Stimulated activated CD4-positive, alpha-beta T cell treated with anti-CD3 and anti-CD28 coated beads, Interleukin-1b, Interleukin-23, amount 100 ng/mL, for 24 hours (primary cell): ENCODE measurements around the gene STIM1.

Experiments
- DNase-seq, 4 experiments: peaks; one replicate each; pipeline ENCODE4 v3.0.0-alpha.2; 2020; ENCODE audit warnings: low read depth in 4 of 4, low spot score in 1 of 4

STIM1 gene

DNA sequence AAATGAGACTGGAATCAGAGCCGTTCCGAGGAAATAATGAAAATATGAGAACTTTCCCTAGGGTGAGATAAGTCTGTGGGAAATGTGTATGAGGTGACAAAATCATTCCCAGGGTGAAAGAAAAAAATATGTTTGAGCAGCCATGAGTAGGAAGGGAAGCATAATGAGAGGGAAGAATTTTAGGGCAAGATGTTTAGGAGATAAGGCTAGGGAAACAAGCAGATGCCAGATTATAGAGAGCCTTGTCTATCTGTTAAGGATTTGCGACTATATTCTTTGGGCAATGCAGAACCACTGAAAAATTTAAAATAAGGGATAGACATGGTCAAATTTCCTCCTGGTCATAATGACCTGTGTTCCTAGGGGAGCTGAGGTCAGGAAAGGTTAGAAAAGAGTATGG lies 54.4 kb downstream of the STIM1 start:
- DNase-seq, result no peak

DNA sequence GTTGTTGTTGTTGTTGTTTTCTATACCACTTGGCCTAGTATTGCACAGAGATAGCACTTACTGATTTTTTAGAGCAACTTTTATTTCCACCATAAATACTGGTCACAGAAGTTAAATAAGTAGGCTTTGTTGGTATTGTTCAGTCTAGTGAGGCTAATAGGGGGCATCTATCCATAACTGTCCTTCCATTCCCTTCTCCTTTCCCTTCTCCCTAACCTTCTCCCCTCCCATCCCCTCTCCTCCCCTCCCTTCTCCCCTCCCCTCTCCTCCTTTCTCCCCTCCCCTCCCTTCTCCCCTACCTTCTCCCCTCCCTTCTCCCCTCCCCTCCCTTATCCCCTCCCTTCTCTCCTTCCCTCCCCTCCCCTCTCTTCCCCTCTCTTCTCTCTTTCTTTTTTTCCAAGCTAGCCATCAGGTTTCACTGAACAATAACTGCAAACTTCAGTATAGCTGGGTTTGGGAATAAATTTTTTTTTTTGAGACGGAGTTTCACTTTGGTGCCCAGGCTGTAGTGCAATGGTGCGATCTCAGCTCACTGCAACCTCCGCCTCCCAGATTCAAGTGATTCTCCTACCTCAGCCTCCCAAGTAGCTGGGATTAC lies 56.5 kb downstream of the STIM1 start:
- DNase-seq, result no peak

DNA sequence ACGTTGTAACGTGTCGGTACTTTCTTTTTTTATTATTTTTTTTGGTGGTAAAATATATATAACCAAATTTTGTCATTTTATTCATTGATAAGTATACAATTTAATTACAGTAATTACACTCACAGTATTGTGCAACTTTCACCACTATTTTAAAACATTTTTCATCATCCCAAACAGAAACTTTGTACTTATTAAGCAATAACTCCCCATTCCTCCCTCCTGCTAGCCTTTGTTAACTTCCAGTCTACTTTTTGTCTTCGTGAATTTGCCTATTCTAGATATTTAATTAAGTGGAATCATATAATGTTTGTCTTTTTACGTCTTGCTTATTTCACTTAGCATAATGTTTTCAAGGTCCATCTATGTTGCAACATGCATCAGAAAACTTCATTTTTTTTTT lies 58.5 kb downstream of the STIM1 start:
- no peak for DNase-seq

DNA sequence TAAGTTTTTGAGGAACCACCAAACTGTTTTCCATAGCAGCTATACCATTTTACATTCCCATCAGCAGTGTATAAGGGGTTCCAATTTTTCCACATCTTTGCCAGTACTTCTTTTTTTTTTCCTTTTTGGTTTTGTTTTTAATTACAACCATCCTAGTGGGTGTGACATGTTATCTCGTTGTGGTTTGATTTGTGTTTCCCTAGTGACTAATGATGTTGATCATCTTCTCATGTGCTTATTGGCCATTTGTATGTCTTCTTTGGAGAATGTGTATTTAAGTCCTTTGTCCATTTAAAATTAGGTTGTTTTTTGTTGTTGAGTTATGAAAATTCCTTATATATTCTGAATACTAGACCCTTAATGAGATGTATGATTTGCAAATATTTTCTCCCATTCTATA lies 59.3 kb downstream of the STIM1 start:
- DNase-seq, result no peak

DNA sequence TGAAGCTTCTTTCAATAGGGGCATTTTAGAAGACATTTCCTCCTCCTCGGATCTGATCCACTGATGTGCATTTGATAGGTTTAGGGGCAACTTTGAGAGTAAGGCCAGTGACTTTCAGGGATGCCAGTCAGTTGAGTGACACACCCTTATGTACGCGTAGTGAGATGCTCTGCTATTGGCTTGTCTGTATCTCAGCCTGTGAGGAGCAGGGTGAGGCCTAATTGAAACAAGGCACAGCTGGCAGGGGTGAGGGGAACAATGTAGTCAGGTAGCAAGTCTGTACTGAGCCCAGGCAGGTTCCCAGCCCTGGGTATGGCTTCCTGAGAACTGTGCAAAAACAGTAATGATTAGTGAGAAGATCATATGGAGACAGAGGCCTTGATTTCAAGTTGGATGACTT lies 61.5 kb downstream of the STIM1 start:
- peak in 2 of 4 experiments; percentile 6 to 16 for DNase-seq

DNA sequence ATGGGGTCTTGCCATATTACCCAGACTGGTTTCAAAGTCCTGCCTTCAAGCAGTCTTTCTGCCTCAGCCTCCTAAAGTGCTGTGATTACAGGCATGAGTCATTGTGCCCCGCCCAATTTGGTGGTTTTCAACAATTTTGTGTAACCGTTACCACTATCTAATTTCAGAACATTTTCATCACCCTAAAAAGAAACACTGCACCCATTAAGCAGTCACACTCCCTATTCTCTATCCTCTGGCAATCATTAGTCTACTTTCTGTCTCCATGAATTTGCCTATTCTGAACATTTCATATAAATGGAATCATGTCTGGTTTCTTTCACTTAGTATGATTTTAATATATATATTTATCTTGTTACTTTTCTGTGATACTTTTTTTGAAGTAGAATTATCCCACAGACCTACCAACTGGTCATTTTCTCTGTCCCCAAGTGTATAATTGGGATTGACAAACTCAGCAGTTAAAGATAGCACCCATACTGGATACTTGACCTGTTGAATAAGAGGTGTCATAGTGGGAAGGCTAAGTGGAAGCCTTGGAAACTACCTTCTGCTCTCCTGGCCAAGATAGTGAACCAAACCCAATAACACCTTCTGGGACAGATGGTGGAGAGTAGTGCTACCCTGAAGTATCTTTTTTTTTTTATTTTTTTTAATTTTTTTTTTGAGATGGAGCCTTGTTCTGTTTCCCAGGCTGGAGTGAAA lies 64.8 kb downstream of the STIM1 start:
- peak; percentile 27 to 61 (median 44) for DNase-seq

DNA sequence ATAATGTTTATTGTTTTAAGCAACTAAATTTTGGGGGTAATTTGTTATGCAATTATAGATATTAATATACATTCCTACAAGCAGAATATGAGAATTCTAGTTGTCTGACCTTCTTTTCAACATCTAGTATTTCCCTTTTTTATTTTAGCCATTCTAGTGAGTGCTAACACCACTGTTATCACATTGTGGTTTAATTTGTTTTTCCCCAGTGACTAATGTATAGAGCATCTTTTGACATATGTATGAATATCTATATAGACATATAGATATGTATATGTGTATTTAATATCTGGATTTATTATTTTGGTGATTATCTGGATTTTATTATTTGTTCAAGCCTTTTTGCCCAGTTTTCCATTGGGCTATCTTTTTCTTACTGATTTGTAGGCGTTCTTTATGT lies 66.6 kb downstream of the STIM1 start:
- no peak for DNase-seq

DNA sequence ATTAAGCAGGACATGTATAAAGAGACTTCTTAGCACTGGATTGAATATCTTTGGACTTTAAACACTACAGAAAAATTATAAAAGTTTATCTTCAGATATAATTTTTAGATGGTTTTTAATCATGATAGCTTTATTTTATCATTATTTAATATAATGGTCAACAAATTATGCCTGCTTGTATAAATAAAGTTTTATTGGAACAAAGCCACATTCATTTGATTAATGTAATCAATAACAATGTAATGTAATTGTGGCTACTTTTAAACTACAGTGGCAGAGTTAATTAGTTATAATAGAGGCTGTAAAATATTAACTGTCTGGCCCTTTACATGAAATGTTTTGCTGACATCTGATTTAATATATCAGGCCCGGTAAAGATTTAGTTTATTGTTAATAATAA lies 70.0 kb downstream of the STIM1 start:
- DNase-seq, result no peak

DNA sequence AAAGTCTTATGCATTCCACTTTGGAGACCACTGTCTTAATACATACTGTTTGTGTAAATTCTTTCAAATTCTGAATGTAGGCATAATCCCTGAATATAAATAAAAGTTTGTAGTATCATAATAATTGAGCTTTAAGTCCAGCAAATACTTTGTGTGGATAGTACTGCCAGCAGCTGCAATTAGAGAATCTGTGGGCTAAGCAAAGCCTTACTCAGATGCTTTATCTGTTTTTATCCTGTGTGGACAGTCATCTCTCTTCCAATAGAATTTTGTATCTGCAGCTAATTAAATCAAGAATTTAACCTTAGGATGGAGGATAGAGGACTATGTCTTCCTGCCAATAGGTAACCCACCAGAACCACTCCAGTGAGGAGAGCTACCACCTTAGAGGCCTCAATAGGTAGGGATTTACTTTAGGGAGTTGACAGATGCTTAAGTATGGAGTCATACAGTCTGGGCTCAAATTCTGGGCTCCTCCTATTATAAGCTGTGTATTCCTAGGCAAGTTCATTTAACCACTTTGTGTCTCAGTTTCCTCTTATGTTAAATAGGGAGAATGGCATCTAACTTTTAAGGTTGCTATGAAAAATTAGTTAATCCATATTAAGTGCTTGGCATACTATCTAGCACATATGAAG lies 71.1 kb downstream of the STIM1 start:
- DNase-seq, result no peak

DNA sequence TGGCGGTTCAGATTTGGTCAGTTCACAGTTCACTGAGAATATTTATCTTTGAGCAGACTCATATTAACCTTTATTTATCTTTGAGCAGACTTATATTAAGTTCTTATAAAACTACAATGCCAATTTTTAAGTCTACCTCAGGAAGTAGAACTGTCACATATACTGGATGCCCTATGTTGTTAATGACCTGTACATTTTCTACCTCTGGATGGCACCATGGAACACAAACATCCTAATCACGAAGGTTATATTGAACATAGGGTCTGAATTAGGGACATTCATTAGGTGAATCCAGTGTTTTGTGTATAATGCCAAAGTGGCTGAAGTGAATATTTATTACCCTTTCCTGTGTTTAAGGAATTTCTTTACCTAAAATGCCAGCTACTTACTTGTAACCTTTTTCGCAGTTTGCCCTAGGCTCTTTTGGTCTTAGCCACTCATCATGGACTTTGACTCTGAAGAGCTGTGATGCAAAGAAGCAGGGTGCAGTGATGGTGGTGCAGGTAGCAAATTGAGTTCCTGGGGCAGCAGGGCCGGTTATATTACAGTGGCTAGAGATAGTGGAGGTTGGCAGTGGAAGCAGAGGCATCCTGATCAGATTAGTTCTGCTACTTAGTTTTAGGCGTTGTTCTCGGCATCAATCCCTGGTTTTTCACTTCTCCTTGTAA lies 71.8 kb downstream of the STIM1 start:
- DNase-seq, result no peak

DNA sequence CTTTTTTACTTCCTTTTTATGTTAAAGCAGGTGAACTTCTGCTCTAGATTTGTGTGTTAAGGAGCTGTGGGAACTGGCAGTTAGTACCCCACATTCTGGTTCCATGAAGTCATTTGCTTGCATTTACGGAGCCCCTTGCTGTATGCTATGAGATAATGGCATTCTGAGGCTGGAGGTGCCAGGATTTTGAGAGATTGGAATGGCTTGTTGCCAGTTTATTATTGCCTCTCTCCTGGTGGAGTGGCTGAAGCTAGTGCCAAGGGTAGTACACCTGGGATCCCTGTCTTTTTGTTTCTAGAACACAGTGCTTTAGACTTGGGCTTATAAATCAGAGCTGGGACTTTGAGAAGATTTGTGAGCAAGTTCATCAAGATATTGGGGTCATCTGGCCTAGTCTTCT lies 73.8 kb downstream of the STIM1 start:
- no peak for DNase-seq

DNA sequence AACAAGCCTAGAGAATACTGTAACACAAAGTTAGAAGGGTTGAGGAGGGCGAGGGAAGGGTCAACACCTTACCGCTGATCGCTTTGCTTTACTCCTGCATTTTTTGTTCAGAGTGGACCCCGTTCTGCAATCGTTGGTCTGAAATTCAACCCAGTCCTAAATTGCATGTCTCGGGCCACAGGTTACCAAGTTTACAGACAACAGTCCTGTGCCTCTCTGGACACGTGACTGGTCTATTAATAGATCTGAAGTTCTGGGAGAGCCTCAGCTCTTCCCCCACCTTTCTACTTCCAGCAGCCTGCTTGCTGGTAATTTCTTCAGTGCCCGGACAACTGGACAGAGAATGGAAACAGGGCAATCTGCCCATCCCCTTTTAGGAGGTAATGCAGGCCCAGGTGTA lies 74.2 kb downstream of the STIM1 start:
- DNase-seq, result no peak

DNA sequence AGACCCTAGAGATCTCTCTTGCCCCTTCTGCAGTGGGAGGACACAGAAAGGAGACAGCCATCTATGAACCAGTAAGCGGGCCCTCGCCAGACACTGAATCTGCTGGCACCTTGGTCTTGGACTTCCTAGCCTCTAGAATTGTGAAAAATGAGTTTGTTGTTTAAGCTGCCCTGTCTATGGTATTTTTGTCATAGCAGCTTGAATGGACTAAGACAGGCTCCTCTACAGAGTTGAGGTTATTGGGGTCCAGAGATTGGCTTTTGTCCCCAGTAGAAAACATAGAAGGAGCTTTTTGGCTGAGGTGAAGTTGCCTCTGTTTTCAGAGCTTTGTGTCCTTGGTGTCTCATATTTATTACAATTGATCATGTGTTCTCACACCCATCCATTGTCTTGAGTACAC lies 77.2 kb downstream of the STIM1 start:
- DNase-seq, result no peak

DNA sequence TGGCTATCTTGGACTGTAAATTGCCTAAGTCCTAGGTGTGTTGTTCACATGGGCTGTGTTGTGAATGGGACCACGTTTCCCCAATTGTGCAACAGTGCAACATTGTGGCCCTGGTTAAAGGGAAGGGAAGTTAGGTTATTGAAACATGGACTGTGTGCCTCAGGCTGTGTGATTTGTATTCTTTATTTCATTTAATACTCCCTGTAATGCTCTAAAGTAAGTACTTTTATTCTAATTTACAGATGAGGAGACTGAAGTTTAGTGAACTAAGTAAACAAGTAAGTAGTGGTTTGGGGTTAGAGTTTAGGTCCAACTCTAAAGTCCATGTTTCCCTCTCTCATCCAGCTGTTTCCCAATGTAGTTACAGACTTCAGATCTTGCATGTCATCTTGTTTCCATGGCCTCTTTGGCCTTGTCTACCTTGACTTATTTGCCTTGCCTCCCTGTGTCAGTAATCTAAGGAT lies 77.7 kb downstream of the STIM1 start:
- DNase-seq, result no peak

DNA sequence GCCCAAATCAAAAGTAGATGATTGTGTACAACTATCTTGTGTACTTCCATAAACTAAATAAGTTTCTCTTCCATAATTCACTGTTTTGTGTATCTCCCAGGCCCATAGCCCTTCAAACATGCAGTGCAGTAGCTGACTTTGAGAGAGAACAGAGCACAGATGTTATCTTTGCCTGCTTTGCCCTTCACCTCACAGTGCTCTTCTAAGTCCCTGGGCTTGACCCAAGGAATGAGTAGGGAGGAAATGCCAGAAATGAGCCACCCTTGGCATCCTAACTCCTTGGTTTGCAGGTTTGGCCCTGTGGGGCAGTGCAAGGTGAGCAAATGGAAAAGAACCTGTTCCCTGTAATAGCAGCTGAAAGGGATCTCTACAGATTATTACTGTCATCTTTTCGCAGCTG lies 79.2 kb downstream of the STIM1 start:
- no peak for DNase-seq

DNA sequence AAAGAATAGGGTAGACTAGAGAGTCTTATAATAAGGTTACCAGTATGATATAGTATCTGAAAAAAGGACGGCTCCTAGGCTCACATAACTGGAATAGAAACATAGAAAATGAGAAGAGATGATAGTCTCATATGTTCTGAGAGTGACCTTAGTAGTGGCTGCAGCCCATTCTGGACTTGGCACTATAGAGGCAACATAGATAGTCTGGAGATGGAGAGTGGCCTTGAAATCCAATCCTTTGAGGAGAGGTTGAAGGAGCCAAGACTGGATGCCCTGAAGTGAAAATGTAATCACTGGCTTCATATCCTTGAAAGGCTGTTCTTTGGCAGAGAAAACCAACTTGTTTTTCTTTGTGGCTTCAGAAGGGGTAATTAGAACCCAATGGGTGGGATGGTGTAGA lies 81.1 kb downstream of the STIM1 start:
- DNase-seq, result no peak

DNA sequence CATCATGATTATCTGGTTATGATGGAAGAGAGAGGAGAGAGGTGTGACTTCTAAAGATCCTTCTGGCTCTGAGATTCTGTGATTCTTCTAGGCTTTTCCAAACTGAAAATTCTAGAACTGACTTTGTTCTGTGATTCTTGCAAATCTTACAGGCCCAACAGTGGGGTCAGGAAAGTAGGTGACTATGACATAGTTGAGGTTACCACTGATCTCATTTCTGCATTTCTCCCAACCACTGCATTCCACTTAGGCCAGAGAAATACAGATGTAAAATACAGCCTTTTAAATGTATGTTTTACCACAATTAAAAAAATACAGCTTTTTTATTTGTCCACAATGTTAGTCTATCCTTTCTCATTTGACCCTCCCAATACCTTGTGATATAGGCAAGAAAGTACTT lies 83.7 kb downstream of the STIM1 start:
- no peak for DNase-seq

DNA sequence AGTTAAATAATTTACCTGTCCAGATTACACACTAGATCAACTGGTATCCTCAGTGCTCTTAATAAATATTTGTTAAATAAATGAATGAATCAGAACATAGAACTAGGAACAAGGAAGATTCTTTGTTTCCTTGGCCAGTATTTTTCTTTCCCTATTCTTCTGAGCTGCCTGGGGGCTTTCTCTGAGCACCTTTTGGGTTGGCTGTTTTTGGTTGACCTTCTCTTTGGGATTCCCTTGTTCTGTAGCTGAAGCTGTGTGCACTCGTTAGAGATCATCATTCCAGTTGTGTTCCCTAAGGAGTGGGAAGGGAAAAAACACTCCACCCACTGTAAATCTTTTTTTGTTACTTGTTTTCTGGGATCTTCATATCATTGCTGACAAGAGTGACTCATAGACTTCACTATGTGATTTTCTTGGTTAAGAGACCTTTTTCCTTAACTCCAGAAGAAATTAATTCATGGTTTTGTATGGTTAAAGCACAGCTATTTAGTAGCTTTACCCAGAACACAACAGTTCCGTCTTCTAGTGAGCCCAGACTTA lies 84.3 kb downstream of the STIM1 start:
- no peak for DNase-seq

DNA sequence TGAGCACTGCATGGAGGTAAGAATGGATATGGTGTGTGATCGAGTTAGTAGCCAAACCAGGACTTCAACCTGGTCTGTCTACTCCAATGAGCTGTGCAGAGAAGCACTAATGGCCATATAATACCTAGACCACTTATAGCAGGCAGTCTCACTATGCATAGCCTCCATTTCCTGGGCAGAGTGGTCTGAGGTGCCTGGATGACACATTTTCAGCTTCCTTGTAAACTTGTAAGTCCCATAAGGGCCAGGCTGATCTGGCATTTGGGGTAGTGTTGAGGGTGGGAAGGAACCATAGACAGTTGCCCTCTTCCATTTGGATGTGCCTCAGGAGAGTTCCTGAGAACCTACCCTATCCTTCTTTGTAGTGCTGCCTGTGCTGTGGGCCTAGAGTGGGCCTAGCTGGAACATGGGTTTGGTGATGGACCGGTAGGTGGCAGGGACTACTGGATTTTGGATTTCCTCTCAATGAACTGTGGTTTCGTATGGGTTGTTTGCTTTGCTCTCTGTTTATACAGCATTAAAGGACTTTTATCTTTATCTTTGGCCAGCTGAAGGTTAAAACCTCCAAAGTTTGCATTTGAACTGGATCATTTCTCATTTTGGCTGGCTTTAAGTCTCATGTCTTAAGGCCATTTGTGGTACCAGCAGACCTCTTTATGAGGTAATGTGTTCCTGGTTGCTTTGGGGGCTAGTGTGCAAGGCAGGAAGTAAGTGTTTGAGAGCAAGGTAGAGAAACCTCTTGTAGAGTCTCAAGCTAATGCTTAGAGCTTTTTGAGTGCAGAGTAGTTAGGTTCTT lies 86.9 kb downstream of the STIM1 start:
- no peak for DNase-seq

DNA sequence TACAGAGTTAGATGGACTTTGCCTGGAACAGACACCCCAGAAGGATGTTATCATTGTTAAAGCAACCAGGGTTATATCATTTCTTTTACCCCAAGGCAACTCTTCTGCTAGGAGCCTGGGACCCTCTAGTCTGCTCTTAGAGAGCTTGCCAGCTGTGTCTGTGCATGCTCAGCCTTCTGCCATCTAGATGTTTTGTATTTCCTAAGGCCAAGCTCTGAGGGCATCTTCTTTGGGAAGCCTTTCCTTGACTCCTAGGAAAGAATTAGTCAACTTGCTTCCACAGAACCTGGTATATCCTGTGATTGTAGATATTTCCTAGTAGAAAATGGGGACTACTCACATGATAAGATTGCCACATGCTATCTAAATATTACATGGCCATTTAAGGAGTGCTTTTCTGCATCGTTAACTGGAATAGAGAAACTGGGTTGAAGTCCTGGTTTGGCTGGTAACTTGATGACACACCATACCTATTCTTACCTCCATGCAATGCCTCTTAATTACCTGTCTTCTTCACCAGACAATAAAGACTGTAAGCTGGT lies 87.6 kb downstream of the STIM1 start:
- no peak for DNase-seq

DNA sequence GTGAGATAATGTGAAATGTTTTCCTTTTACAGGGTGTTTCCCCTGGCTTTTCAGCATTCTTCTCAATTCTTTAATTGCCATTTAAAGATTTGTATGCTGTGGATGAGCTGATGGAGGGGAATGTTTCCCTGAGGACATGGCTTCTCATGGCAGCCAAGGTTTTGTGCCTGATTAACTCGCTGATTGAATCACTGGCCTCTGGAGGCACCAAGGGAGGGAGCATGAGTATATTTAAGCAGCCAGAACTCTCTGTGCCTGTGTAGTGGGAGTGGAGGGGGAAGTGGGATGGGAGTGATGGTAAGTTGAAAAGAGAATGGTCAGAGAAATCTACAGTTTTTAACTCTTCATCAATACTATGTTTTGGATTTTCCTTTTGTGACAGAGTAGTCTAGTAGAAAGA lies 88.7 kb downstream of the STIM1 start:
- DNase-seq, result no peak
